GM19240 (cell line): ENCODE results near the gene VANGL1.

Source experiments
- DNase-seq: peaks from one replicate; pipeline ENCODE4 v3.0.0; 2011; ENCODE audit warnings: low spot score; ENCODE audit not compliant: insufficient read length

The VANGL1 gene

DNA sequence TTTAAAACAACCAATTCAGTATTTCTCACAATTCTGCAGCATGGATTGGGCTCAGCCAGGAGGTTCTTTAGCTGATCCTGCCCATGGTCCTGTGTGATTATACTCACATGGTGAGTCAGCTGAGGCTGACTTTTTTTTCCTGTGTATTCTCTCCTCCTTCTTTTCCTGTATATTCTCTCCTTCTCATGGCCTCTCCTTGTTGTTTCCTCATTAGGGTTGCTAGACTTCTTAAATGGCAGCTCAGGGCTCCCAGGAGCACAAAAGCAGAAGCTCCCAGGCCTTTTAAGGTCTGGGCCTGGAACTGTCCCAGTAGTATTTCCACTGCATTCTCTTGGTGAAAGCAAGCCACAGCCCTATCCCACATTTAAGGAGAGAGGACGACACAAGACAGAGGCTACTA is 26.8 kb downstream of the VANGL1 start:
- DNase-seq, result no peak

DNA sequence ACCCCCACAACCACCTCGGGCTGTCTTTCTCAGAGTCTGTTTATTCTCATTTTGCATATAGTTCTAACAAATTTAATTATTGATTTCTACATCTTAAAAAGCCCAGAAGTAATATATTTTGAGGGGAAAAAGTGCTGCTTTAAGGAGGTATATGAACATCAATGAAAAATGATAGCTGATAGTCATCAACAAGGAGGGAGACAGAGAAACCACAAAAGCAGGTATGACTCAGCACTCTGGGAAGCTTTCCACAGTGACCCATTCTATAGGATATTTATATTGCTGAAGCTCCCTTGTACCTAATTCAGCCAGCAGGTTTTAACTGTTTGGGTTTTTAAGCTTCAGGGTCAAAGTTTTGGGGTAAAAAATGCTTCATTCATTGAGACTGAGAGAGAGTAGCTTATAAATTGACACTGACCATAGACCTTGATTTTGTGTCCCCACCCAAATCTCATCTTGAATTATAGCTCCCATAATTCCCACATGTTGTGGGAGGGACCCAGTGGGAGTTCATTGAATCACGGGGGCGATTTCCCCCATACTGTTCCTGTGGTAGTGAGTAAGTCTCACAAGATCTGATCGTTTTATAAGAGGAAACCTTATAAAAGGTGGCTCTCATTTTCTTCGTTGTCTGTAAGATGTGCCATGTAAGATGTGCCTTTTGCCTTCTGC is 27.4 kb downstream of the VANGL1 start:
- DNase-seq, result no peak

DNA sequence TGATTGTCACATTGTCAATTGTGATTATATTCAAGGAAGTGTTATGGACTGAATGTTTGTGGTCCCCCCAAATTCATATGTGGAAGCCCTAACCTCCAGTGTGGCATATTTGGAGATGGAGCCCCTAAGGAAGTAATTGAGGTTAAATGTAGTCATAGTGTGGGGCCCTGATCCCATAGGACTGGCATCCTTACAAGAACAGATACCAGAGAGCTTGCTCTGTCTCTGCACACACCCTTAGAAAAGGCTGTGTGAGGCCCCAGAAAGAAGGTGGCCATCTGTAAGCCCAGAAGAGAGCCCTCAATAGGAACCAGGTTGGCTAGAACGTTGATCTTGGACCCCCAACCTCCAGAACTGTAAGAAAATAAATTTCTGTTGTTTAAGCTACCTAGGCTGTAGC is 28.1 kb downstream of the VANGL1 start:
- no peak for DNase-seq

DNA sequence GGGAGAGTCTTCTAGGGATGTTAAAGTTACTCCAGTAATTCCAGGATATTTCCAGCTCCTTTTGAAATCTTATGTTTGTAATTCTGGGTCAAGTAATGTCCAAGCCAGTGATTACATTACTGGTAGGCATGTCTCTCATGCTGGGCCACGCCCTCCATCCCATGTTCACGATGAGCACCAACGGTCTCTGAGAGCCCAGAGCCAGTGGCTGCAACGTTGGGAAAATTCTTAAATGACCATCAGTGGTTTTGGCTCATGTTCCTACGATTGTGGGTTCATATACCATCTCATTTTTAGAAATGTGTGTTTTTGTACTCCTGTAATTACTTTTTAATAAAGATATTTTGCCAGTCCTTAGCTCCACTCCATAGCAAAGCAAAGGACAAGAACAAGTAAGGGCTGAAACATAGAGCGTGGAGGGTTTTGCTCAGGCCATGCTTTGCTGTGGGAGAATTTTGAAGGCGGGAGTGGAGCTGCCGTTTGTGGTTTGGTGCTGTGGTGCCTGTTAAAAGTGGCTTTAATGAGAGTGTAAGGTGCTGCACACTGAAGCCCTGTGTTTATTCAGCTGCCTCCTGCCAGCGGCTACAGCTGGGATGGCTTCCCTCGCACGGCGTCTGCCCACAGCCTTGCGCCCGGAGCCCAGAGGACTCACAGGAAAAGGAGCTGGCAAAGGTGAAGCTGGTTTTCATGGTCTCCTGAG is 28.9 kb downstream of the VANGL1 start:
- DNase-seq, result no peak

DNA sequence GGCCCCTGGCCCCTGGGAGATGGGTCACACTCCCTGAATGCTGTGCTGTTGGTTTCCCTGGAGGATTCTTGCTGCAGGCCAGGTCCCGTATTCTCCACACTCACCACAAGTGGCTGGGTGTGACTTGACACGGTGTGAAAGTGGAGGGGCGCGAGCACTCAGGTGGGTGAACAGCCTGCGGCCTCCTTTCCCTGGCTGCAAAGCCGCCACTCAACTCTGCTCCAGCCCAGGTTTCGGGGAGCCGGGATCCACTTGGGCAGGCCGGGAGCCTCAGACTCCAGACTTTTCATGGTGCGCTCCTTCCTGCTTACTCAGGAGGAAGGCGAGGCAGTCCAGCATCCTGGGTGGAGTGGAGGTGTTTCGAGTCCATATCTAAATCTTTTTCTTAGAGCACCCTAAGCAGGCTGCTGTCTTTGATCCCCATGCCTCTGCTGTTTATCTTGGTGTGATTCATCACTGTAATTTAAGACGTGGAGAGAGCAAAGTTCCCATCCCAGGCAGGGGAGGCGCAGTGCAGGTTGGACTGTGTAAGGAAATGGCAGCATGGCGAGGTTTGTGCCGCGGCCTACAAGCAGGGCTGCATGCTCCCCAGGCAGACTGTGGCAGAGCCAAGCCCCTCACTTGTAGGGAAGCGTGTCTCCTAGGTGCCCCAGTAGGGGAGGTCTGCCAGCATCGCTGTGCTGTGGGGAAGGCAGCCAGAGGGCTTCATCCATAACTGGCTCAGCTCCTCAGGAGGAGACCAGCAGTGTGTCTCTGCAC is 29.6 kb downstream of the VANGL1 start:
- DNase-seq, result no peak

DNA sequence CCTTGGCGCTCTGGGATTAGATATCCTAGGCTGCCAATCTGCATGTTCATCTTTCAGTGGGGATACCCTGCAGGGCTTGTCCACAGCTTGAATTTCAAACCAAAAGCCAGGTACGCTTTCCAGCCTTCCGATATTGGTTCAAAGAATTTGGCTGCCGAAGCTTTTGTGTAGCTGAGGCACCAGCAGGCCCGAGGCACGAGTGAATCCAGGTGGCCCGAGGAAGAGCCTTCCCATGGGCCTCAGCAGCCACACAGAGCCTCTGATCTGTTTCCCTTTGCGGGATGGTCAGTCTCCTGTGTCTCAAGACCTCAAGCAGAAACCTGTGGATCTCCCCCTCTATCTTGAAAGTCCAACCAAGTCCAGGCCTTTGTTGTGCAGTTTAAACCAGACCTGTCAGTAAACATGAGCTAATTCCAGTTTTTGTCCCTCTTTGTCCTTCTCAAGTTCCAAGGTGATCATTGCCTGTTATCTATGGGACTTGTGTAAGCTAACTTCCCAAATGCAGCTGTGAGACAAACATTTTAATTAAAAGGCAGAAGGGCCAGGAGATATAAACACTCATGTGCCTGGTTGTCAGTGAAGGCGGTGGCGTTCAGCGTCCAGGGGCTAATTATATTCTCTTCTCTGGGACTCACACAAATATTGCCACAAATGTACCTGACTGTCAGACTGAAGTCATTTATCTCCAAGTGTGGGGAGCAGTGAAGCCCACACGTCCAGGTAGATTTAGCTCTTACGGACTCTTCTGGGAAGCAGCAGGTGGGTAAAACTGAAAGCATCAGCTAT is 30.6 kb downstream of the VANGL1 start:
- DNase-seq, result no peak

DNA sequence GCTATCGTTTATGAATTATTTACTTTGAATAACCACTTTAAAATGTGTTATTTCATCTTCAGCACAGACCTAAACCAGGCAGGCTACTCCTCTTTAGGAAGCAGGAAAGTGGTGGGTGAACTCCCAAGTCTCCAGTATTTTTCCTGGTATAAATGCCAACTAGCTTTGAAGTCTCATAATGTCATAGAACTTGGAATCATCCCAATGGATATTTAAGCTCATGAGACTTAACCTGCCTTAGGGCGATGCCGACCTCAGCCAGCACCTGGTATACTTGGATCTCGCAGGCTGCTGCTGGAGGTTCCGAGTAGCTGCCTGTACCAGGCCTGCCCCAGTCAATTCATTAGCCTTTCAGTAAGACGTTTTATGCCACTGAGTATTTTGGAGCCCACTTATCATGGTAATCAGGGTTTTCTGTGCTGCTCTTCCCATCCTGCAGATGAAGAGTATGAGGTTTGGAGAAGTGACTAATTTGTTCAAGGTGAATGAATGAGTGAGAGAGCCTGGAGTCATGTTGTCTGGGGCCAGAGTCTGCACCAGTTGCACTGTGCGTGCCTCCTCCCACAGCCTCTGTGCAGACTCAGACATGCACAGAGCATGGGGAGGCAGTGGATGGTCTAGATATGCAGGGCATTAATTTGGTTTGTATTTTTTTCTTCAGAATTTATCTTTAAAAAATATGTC is 34.9 kb downstream of the VANGL1 start:
- DNase-seq, result no peak

GRCh38 chr1:115677182-115677555 is 35.4 kb downstream of the VANGL1 start:
- no peak for DNase-seq

GRCh38 chr1:115677565-115677964 is 35.8 kb downstream of the VANGL1 start:
- DNase-seq, result no peak

GRCh38 chr1:115678141-115678540 is 36.4 kb downstream of the VANGL1 start:
- DNase-seq, result no peak

GRCh38 chr1:115679141-115679611 is 37.4 kb downstream of the VANGL1 start:
- no peak for DNase-seq

DNA sequence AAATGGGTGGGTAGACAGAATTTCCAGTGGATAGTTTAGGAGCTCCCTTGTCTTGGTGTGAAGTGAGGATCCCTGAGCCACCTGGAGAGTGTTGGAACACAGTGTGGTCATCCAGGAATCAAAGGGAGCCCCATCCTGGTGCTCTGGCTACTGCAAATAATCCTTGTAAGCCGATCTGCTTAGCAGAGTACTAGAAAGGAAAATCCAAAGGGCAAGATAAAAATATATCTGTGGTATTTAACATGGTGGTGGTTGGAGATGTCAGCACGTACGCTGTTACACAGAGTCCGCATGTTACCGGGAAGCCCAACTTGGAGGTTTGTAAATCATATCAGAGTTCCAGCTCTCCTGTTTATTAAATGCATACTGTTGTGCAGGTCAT is 39.0 kb downstream of the VANGL1 start:
- DNase-seq, result no peak

DNA sequence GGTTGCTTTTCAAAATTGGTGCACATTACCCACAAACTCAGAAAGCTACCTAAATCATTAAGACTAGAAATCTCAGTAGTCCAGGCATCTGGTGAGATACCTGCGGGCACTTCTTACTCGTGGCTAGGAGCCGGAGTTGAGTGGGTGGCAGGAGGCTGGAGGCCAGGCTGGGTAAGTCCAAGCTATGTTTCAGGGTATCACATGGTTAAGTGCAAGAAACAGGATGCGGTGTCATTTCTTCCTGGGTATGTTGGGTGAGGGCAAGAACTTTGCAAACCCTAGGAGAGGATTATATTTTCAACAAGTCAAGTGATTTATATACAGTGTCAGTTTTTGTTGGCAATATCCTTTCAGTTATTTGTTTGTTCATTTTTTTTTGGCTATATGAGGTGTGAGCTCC is 41.0 kb downstream of the VANGL1 start:
- no peak for DNase-seq

GRCh38 chr1:115685029-115685705 is 43.4 kb downstream of the VANGL1 start:
- DNase-seq, result no peak

- DNase-seq, result no peak
Measured at GRCh38 chr1:115687744-115688143, 46.0 kb downstream of the VANGL1 start.

DNA sequence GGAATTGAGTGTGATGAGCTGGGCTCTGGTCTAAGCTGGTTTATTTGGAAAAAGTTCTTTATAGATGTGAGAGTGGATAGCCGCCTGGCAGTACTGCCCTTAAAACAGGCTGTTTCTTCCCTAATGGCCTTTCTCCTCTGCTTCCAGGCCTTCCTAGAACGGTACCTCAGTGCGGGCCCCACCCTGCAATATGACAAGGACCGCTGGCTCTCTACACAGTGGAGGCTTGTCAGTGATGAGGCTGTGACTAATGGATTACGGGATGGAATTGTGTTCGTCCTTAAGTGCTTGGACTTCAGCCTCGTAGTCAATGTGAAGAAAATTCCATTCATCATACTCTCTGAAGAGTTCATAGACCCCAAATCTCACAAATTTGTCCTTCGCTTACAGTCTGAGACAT is 49.2 kb downstream of the VANGL1 start:
- no peak for DNase-seq

GRCh38 chr1:115692224-115692623 is 50.5 kb downstream of the VANGL1 start:
- DNase-seq, result no peak

- no peak for DNase-seq
Measured at GRCh38 chr1:115694805-115695204, 53.0 kb downstream of the VANGL1 start.

GRCh38 chr1:115697619-115698018 is 55.8 kb downstream of the VANGL1 start:
- DNase-seq, result no peak

DNA sequence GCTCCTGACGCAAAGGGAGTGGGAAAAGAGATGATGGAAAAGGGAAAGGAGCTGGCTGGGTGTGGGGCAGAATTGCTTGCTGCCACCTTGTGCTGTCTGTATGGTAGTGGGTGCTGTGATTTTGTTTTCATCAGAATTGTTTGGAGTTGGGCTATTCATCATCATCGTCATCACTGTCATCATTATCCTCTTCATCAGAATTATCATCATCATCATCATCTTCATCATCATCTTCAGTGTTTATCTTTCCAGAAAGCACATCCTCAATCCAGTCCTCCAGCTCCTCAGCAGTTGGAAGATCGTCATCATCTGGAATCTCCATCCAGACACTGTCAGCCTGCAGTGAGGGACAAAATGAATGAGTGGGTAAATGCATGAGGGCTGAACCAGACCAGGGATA is 59.3 kb downstream of the VANGL1 start:
- DNase-seq, result no peak

- no peak for DNase-seq
Measured at GRCh38 chr1:115702959-115703358, 61.2 kb downstream of the VANGL1 start.
